ENCODE results near the gene TSPOAP1.
A peak's percentile ranks its signal among the peaks of the same experiment; 100 is the strongest.
"Not testable (repeated sequence)": the region's sequence is repeated elsewhere in the genome, so short reads cannot be mapped to it uniquely, and the experiment has no call there.

Gene TSPOAP1

DNA sequence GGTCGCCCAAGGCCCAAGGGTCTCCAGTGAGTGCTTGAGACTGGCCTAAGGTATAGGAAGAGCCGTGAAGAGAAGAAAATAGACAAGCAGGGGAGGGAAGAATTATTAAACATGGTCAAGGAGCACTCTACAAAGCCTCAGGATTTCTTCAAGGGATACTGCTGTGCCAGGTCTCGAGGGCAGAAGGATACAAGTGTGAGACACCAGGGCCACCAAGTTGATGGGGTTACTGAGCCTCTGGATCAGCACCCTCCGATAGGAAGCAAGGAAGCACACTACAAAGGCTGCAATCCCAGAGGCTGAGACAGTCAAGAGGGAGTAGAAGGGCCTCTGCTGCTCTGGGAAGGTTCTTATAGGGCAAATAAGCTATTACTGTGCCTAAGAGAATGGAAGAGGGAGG is 16.9 kb upstream of the TSPOAP1 start:
- peak overlapping the region; percentile 62 for H3K4me3 ChIP-seq (ENCODE audit: low read depth, low read length)
- DNase-seq (ENCODE audit: low read depth) = no peak
- TF ChIP-seq, protein P1, sequence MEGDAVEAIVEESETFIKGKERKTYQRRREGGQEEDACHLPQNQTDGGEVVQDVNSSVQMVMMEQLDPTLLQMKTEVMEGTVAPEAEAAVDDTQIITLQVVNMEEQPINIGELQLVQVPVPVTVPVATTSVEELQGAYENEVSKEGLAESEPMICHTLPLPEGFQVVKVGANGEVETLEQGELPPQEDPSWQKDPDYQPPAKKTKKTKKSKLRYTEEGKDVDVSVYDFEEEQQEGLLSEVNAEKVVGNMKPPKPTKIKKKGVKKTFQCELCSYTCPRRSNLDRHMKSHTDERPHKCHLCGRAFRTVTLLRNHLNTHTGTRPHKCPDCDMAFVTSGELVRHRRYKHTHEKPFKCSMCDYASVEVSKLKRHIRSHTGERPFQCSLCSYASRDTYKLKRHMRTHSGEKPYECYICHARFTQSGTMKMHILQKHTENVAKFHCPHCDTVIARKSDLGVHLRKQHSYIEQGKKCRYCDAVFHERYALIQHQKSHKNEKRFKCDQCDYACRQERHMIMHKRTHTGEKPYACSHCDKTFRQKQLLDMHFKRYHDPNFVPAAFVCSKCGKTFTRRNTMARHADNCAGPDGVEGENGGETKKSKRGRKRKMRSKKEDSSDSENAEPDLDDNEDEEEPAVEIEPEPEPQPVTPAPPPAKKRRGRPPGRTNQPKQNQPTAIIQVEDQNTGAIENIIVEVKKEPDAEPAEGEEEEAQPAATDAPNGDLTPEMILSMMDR (IDR thresholded peaks at IDR 0.05; ENCODE audit: insufficient read depth, low read depth, low read length, missing control alignments) = no peak

DNA sequence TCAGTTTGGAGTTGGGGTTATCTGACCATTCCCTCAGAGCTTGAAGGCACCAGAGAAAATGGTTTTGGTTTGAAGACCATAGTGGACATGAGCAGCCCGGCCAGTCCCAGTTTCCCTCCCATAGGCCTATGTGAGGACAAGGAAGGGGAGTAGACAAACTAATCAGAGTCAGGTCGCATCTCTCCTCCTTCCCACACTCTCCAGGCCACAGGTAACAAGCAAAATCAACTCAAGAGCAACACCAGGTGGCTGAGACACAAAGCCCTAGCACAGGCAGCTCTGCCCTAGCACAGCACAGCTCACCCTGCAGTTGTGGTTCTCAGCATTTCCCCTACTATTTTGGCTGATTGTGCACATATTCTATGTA is 16.2 kb upstream of the TSPOAP1 start:
- DNase-seq (ENCODE audit: low read depth) = peak; percentile 87
- TF ChIP-seq, protein P1 (IDR thresholded peaks at IDR 0.05; ENCODE audit: insufficient read depth, low read depth, low read length, missing control alignments) = peak; percentile 51
- peak overlapping the region; percentile 62 for H3K4me3 ChIP-seq (ENCODE audit: low read depth, low read length)

DNA sequence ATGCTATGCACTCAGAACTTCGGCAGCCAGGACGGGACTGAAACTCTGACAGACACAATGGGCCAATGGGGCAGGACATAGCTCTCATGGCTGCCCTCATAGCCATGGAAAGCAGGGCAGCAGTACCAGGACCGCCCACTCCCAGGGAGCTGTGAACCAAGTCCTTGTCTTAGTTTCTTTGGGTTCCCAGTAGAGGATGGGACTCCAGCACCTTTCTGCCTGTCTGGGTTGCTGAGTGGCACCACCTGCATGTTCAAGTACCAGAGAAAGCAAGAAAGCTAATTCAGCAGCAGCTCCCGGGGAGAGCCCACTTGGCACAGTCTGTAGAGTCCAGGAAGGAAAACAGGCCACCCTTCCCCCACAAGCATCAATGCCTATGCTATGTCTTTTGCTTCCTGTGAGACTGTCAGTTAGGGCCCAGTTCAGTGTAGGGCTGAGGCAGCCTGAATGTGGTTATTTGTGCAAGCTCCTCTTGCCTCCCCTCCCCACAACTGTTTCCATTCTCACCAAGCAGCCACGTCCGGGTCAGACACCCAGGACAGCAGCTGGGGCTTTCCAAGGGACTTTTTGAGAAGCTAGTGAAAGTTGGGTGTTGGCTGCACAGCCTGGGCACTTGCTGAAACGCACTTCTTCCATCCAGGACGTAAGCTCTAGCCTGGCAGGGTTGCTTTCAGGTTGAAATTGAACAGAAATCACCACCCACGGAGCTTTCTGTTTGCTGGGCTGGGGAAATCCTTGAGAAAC is 15.6 kb upstream of the TSPOAP1 start:
- TF ChIP-seq, protein P1 (IDR thresholded peaks at IDR 0.05; ENCODE audit: insufficient read depth, low read depth, low read length, missing control alignments) = no peak
- peak; percentile 99 for DNase-seq (ENCODE audit: low read depth)
- H3K4me3 ChIP-seq (ENCODE audit: low read depth, low read length) = peak overlapping the region; percentile 94

DNA sequence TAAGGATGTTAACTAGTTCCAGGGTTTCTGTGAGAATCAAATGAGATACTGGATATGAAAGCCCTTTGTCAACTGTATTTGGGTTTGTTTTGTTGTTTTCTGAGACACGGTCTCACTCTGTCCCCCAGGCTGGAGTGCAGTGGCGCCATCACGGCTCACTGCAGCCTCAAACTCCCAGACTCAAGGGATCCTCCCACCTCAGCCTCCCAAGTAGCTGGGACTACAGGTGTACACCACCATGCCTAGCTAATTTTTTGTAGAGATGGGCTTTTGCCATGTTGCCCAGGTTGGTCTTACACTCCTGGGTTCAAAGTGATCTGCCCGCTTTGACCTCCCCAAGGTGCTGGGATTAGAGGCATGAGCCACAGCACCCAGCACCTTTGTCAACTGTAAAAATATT is 14.5 kb upstream of the TSPOAP1 start:
- no peak for DNase-seq (ENCODE audit: low read depth)
- TF ChIP-seq, protein P1 (IDR thresholded peaks at IDR 0.05; ENCODE audit: insufficient read depth, low read depth, low read length, missing control alignments) = no peak
- H3K4me3 ChIP-seq (ENCODE audit: low read depth, low read length) = peak overlapping the region; percentile 94

DNA sequence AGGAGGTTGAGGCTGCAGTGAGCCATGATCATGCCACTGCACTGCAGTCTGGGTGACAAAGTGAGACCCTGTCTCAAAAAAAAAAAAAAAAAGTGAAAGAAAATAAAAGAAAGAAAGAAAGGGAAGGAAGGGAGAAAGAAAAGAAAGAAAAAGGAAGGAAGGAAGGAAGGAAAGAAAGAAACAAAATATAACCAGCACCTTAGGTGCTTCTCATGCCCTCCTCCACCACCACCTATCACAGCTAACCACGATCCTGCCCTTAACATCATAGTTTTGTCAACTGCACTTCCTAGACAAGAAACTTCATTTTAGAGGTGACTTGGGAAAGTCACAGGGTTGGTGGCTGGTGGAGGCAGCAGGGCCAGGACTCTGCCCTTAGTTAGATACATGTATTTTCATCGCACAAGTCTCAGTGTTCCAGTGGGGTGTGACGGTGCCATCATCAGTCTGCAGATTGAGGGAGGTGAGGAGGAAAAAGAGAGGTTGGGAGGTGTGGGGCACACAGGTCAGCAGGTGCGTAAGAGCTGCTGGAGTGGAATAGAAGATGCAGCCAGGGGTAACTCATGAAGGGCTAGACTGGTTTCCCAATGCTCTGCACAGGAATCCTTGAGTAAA is 13.4 kb upstream of the TSPOAP1 start:
- DNase-seq (ENCODE audit: low read depth) = no peak
- peak overlapping the region; percentile 94 for H3K4me3 ChIP-seq (ENCODE audit: low read depth, low read length)
- TF ChIP-seq, protein P1 (IDR thresholded peaks at IDR 0.05; ENCODE audit: insufficient read depth, low read depth, low read length, missing control alignments) = no peak

DNA sequence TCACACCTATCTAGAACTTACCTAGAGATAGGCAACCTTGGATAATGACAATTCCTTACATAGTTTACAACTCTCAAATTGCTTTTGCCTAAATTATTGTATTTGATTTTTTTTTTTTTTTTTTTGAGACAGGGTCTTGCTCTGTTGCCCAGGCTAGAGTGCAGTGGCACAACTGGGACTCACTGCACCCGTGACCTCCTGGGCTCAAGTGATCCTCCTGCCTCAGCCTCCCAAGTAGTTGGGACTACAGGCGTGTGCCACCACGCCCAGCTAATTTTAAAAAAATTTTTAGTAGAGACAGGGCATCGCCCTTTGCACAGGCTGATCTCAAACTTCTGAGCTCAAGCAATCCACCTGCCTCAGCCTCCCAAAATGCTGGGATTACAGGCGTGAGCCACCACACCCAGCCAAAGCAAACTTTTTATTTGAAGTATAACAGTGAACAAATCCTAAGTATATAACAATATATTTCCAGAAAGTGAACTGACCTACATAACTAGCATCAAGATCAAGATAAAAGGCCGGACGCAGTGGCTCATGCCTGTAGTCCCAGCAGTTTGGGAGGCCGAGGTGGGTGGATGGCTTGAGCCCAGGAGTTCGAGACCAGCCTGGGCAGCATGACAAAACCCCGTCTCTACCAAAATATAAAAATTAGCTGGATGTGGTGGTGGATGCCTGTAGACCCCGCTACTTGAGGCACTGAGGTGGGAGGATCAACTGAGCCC is 12.7 kb upstream of the TSPOAP1 start:
- DNase-seq (ENCODE audit: low read depth) = not testable (repeated sequence)
- peak overlapping the region; percentile 94 for H3K4me3 ChIP-seq (ENCODE audit: low read depth, low read length)

DNA sequence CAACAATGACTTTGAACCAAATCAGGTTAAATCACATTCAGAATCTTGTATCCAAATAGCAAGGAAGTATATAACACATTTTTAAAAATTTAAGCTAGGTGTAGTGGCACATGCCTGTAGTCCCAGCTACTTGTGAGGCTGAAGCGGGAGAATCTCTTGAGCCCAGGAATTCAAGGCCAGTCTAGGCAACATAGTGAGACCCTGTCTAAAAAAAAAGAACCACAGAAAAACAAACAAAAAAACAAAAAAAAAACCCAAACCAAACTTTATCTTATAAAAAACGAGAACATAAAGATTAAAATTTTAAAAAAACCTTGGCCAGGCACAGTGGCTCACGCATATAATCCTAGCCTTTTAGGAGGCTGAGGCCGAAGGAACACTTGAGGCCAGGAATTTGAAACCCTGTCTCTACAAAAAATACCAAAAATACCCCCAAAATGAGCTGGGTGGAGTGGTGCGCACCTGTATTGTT is 11.8 kb upstream of the TSPOAP1 start:
- TF ChIP-seq, protein P1 (IDR thresholded peaks at IDR 0.05; ENCODE audit: insufficient read depth, low read depth, low read length, missing control alignments) = no peak
- H3K4me3 ChIP-seq (ENCODE audit: low read depth, low read length) = peak overlapping the region; percentile 94
- no peak for DNase-seq (ENCODE audit: low read depth)
